SHP77 treated with DMSO at 0.1 percent for 48 hours (cell line): ENCODE data around the gene EML6.

Source experiments
- DNase-seq: peaks from one replicate; lab custom pipeline; 2025; lab: John Stamatoyannopoulos, UW

EML6 gene

GRCh38 chr2:54879598-54880332 lies 156.3 kb downstream of the EML6 start:
- no peak for DNase-seq

GRCh38 chr2:54880428-54880827 lies 157.0 kb downstream of the EML6 start:
- no peak for DNase-seq

- no peak for DNase-seq
Measured at GRCh38 chr2:54881759-54882158, 158.3 kb downstream of the EML6 start.

- no peak for DNase-seq
Measured at GRCh38 chr2:54885891-54886290, 162.4 kb downstream of the EML6 start.

GRCh38 chr2:54887850-54888545 lies 164.5 kb downstream of the EML6 start:
- no peak for DNase-seq

GRCh38 chr2:54889053-54889452 lies 165.6 kb downstream of the EML6 start:
- no peak for DNase-seq

- no peak for DNase-seq
Measured at GRCh38 chr2:54891909-54892308, 168.4 kb downstream of the EML6 start.

GRCh38 chr2:54894467-54894866 lies 171.0 kb downstream of the EML6 start:
- DNase-seq, result no peak

- no peak for DNase-seq
Measured at GRCh38 chr2:54895730-54896129, 172.3 kb downstream of the EML6 start.

GRCh38 chr2:54897420-54898310 lies 174.2 kb downstream of the EML6 start:
- no peak for DNase-seq

GRCh38 chr2:54898456-54899226 lies 175.2 kb downstream of the EML6 start:
- no peak for DNase-seq

- DNase-seq, result peak; percentile 21
Measured at GRCh38 chr2:54899576-54900200, 176.2 kb downstream of the EML6 start.

- DNase-seq, result no peak
Measured at GRCh38 chr2:54901224-54901986, 177.9 kb downstream of the EML6 start.

- DNase-seq, result no peak
Measured at GRCh38 chr2:54902763-54903162, 179.3 kb downstream of the EML6 start.

- DNase-seq, result no peak
Measured at GRCh38 chr2:54903736-54904554, 180.5 kb downstream of the EML6 start.

GRCh38 chr2:54904836-54905235 lies 181.4 kb downstream of the EML6 start:
- DNase-seq, result no peak

- DNase-seq, result no peak
Measured at GRCh38 chr2:54906716-54907115, 183.3 kb downstream of the EML6 start.

GRCh38 chr2:54907663-54908062 lies 184.2 kb downstream of the EML6 start:
- no peak for DNase-seq

- DNase-seq, result no peak
Measured at GRCh38 chr2:54908591-54908990, 185.1 kb downstream of the EML6 start.

GRCh38 chr2:54909001-54909400 lies 185.5 kb downstream of the EML6 start:
- no peak for DNase-seq
